H9 (cell line): ENCODE data around the gene NAPSA. TPM values are rescaled to one million over a fixed set of nuclear protein-coding genes. Genes with fewer than 3 reads are reported as not detected.

Experiments used
- DNase-seq: peaks from one replicate; pipeline ENCODE4 v3.0.0-alpha.2; 2017
- H2AFZ ChIP-seq: one replicate; pipeline ENCODE4 v1.6.1; 2013; ENCODE audit warnings: mild to moderate bottlenecking, low read length, control low read depth, moderate library complexity
- H2AK5ac ChIP-seq: 2 replicates; pipeline ENCODE4 v1.6.1; 2013; ENCODE audit warnings: low read length, control low read depth, mixed read lengths; ENCODE audit not compliant: insufficient read length
- H2BK120ac ChIP-seq: one replicate; pipeline ENCODE4 v1.6.1; 2013; ENCODE audit warnings: low read depth, mild to moderate bottlenecking, low read length, control low read depth, inconsistent platforms; ENCODE audit not compliant: poor library complexity, severe bottlenecking
- H2BK12ac ChIP-seq: 2 replicates; pipeline ENCODE4 v1.6.1; 2013; ENCODE audit warnings: low read length, control low read depth, mixed read lengths, low read depth; ENCODE audit not compliant: insufficient read length
- H2BK15ac ChIP-seq: 2 replicates; pipeline ENCODE4 v1.6.1; 2013; ENCODE audit warnings: low read depth, low read length, control low read depth
- H2BK20ac ChIP-seq: one replicate; pipeline ENCODE4 v1.6.1; 2013; ENCODE audit warnings: low read depth, mild to moderate bottlenecking, low read length, control low read depth, inconsistent platforms; ENCODE audit not compliant: poor library complexity, severe bottlenecking
- H2BK5ac ChIP-seq: 2 replicates; pipeline ENCODE4 v1.6.1; 2013; ENCODE audit warnings: low read length, control low read depth, mixed read lengths; ENCODE audit not compliant: insufficient read length
- H3K14ac ChIP-seq: 2 replicates; pipeline ENCODE4 v1.6.1; 2013; ENCODE audit warnings: low read length, control low read depth; ENCODE audit not compliant: insufficient read depth
- H3K18ac ChIP-seq: 2 replicates; pipeline ENCODE4 v1.6.1; 2013; ENCODE audit warnings: low read depth, mild to moderate bottlenecking, mixed read lengths, low read length, control low read depth; ENCODE audit not compliant: insufficient read length
- H3K23ac ChIP-seq: 2 replicates; pipeline ENCODE4 v1.6.1; 2013; ENCODE audit warnings: low read length, control low read depth, mixed read lengths, low read depth; ENCODE audit not compliant: insufficient read length
- H3K23me2 ChIP-seq: 2 replicates; pipeline ENCODE4 v1.6.1; 2013; ENCODE audit warnings: low read depth, mild to moderate bottlenecking, mixed read lengths, low read length, control low read depth; ENCODE audit not compliant: insufficient read length, poor library complexity, severe bottlenecking
- H3K27ac ChIP-seq: 2 replicates; pipeline ENCODE4 v1.5.1; 2013; ENCODE audit warnings: low read length, control low read depth, mixed read lengths, low read depth; ENCODE audit not compliant: insufficient read length
- H3K27me3 ChIP-seq: 2 replicates; pipeline ENCODE4 v1.6.1; 2013; ENCODE audit warnings: low read length, control low read depth, inconsistent platforms; ENCODE audit not compliant: insufficient read depth
- H3K4ac ChIP-seq: 2 replicates; pipeline ENCODE4 v1.6.1; 2013; ENCODE audit warnings: low read depth, mild to moderate bottlenecking, control low read depth, inconsistent platforms, low read length, moderate library complexity
- H3K4me1 ChIP-seq: 2 replicates; pipeline ENCODE4 v1.6.1; 2013; ENCODE audit warnings: low read length, control low read depth, inconsistent platforms; ENCODE audit not compliant: insufficient read depth
- H3K4me2 ChIP-seq: 2 replicates; pipeline ENCODE4 v1.6.1; 2013; ENCODE audit warnings: low read length, control low read depth, mixed read lengths; ENCODE audit not compliant: insufficient read length, insufficient read depth
- H3K56ac ChIP-seq: 2 replicates; pipeline ENCODE4 v1.6.1; 2013; ENCODE audit warnings: low read depth, mild to moderate bottlenecking, mixed read lengths, low read length, control low read depth; ENCODE audit not compliant: insufficient read length
- H3K79me1 ChIP-seq: 2 replicates; pipeline ENCODE4 v1.6.1; 2013; ENCODE audit warnings: low read depth, mild to moderate bottlenecking, moderate library complexity, low read length, control low read depth, inconsistent platforms; ENCODE audit not compliant: insufficient read depth, poor library complexity, severe bottlenecking
- H3K79me2 ChIP-seq: 2 replicates; pipeline ENCODE4 v1.6.1; 2013; ENCODE audit warnings: low read length, control low read depth, inconsistent platforms; ENCODE audit not compliant: insufficient read depth
- H3K9ac ChIP-seq: 2 replicates; pipeline ENCODE4 v1.6.1; 2013; ENCODE audit warnings: low read length, control low read depth, mixed read lengths; ENCODE audit not compliant: insufficient read length; ENCODE audit errors: extremely low read depth
- H3K9me3 ChIP-seq: one replicate; pipeline ENCODE4 v1.6.1; 2013; ENCODE audit warnings: low read depth, low read length, inconsistent platforms; ENCODE audit not compliant: control insufficient read depth
- H3T11ph ChIP-seq: one replicate; pipeline ENCODE4 v1.6.1; 2013; ENCODE audit warnings: mild to moderate bottlenecking, low read length, control low read depth, inconsistent platforms
- H4K20me1 ChIP-seq: one replicate; pipeline ENCODE4 v1.6.1; 2013; ENCODE audit not compliant: control insufficient read depth, insufficient read length, insufficient read depth
- H4K5ac ChIP-seq: 2 replicates; pipeline ENCODE4 v1.6.1; 2013; ENCODE audit warnings: low read depth, mild to moderate bottlenecking, mixed read lengths, low read length, control low read depth; ENCODE audit not compliant: insufficient read length
- H4K8ac ChIP-seq: replicated peaks from 2 replicates; pipeline ENCODE4 v1.6.1; 2013; ENCODE audit warnings: low read length, control low read depth, mixed read lengths, low read depth; ENCODE audit not compliant: insufficient read length
- H4K91ac ChIP-seq: 2 replicates; pipeline ENCODE4 v1.6.1; 2013; ENCODE audit warnings: low read depth, mild to moderate bottlenecking, moderate library complexity, mixed read lengths, low read length, control low read depth; ENCODE audit not compliant: insufficient read length
- H3K27ac Mint-ChIP-seq, 3 experiments: 2 replicates in 2 of 3; 3 replicates in 1 of 3; pipeline ENCODE4 v1.8.0; 2020 to 2021; ENCODE audit warnings: mixed read lengths in 3 of 3, mild to moderate bottlenecking in 1 of 3, moderate library complexity in 1 of 3
- H3K27me3 Mint-ChIP-seq: 2 replicates; pipeline ENCODE4 v1.8.0; 2021; ENCODE audit warnings: low read depth, mild to moderate bottlenecking, moderate library complexity, mixed read lengths
- H3K36me3 Mint-ChIP-seq, 3 experiments: 2 replicates in 2 of 3; 3 replicates in 1 of 3; pipeline ENCODE4 v1.8.0; 2020 to 2021; ENCODE audit warnings: low read depth in 3 of 3, mixed read lengths in 3 of 3; ENCODE audit not compliant: insufficient read depth in 1 of 3
- H3K4me1 Mint-ChIP-seq, 2 experiments: 2 replicates each; pipeline ENCODE4 v1.8.0; 2020; ENCODE audit warnings: mixed read lengths in 2 of 2
- H3K4me3 Mint-ChIP-seq, 2 experiments: 2 replicates in 1 of 2; 3 replicates in 1 of 2; pipeline ENCODE4 v1.8.0; 2020 to 2021; ENCODE audit warnings: mild to moderate bottlenecking in 2 of 2, mixed read lengths in 2 of 2, moderate library complexity in 1 of 2
- H3K9me3 Mint-ChIP-seq, 2 experiments: 2 replicates in 1 of 2; 3 replicates in 1 of 2; pipeline ENCODE4 v1.8.0; 2020; ENCODE audit warnings: mild to moderate bottlenecking in 2 of 2, mixed read lengths in 2 of 2, moderate library complexity in 1 of 2
- CTCF ChIP-seq: fragments of 200-600 bp; sonication (generic); conservative IDR thresholded peaks from 3 replicates; pipeline ENCODE4 v1.8.0; 2021; ENCODE audit warnings: antibody characterized with exemption, mild to moderate bottlenecking
- WGBS: extraction: QIAGEN DNeasy Blood & Tissue Kit; methylation state at CpG from one replicate; pipeline ENCODE4 v1.1.7; 2013; ENCODE audit warnings: missing lambda C conversion rate, low lambda C conversion rate, mixed read lengths; ENCODE audit not compliant: insufficient read length; ENCODE audit errors: extremely low coverage; 5-methylcytosine and 5-hydroxymethylcytosine counted together
- total RNA-seq: library from RNA; stranded (reverse); gene quantifications from 2 replicates; pipeline ENCODE4 v1.2.1, GENCODE V29; 2021

The NAPSA gene
- total RNA-seq, 1 experiment from 2014 or later = 0.44 TPM

GRCh38 chr19:50321831-50322230 is 43.6 kb downstream of the NAPSA start:
- no CpG with 5 or more reads among the region's 4 CpGs for WGBS
- Histone ChIP-seq H2AFZ (no peak overlapping the region), H3K14ac (no peak overlapping the region), H3K79me1 (no peaks in the 10 kb centered on the region), H3K23ac (no peak overlapping the region), H3K79me2 (no peaks in the 10 kb centered on the region), H4K5ac (no peak overlapping the region), H2BK15ac (no peak overlapping the region), H3K56ac (no peak overlapping the region), H2BK20ac (no peak overlapping the region), H3K9me3 (no peaks in the 10 kb centered on the region), H3T11ph (no peak overlapping the region), H2AK5ac (no peak overlapping the region), H2BK12ac (no peak overlapping the region), H3K23me2 (peaks cover 5% of the 10 kb centered on the region), H2BK5ac (no peak overlapping the region), H4K8ac (no peak overlapping the region), H3K4me1 (no peaks in the 10 kb centered on the region), H4K91ac (no peak overlapping the region), H2BK120ac (no peak overlapping the region), H4K20me1 (no peaks in the 10 kb centered on the region), H3K4me2 (no peak overlapping the region), H3K27me3 (no peaks in the 10 kb centered on the region), H3K9ac (no peak overlapping the region), H3K27ac (no peak overlapping the region), H3K4ac (no peak overlapping the region), H3K18ac (no peak overlapping the region)
- no peak overlapping the region for H3K4me3 Mint-ChIP-seq
- no peak for DNase-seq
- TF ChIP-seq CTCF = no peak
- H3K4me1 Mint-ChIP-seq = peaks cover 26 to 39% of the 10 kb centered on the region in 2 experiments
- H3K27ac Mint-ChIP-seq = no peak overlapping the region
- peaks cover 21 to 49% (median 37%) of the 10 kb centered on the region in 3 experiments for H3K36me3 Mint-ChIP-seq
- H3K27me3 Mint-ChIP-seq = peaks cover 28% of the 10 kb centered on the region
- peaks cover 0 to 3% of the 10 kb centered on the region in 2 experiments; a peak in 1 of 5 replicates for H3K9me3 Mint-ChIP-seq
